HEK293T (cell line): Measurements from ENCODE around the gene EMX1.

Experiments used
- ARNT ChIP-seq: fragments of 450-650 bp; IDR thresholded peaks from 2 replicates; pipeline ENCODE4 v1.6.1; 2017; ENCODE audit warnings: mild to moderate bottlenecking
- BHLHE40 ChIP-seq: fragments of 450-650 bp; IDR thresholded peaks from 2 replicates; pipeline ENCODE4 v1.6.1; 2016; ENCODE audit warnings: mild to moderate bottlenecking, moderate library complexity, borderline replicate concordance
- FOXA1 ChIP-seq: fragments of 450-650 bp; IDR thresholded peaks from 2 replicates; pipeline ENCODE4 v1.6.1; 2016; ENCODE audit warnings: mild to moderate bottlenecking
- FOXK2 ChIP-seq: fragments of 450-650 bp; IDR thresholded peaks from 2 replicates; pipeline ENCODE4 v1.6.1; 2016; ENCODE audit warnings: mild to moderate bottlenecking
- FOXM1 ChIP-seq: fragments of 450-650 bp; IDR thresholded peaks from 2 replicates; pipeline ENCODE4 v1.6.1; 2017; ENCODE audit warnings: mild to moderate bottlenecking, borderline replicate concordance
- HDGF ChIP-seq: fragments of 450-650 bp; IDR thresholded peaks from 2 replicates; pipeline ENCODE4 v1.6.1; 2017; ENCODE audit warnings: antibody characterized with exemption, borderline replicate concordance
- LEF1 ChIP-seq: fragments of 450-650 bp; IDR thresholded peaks from 2 replicates; pipeline ENCODE4 v1.6.1; 2017; ENCODE audit warnings: mild to moderate bottlenecking, borderline replicate concordance
- NFRKB ChIP-seq: fragments of 450-650 bp; IDR thresholded peaks from 2 replicates; pipeline ENCODE4 v1.6.1; 2016; ENCODE audit warnings: mild to moderate bottlenecking, moderate library complexity
- PKNOX1 ChIP-seq: fragments of 450-650 bp; IDR thresholded peaks from 2 replicates; pipeline ENCODE4 v1.6.1; 2016
- SP1 ChIP-seq: fragments of 450-650 bp; IDR thresholded peaks from 2 replicates; pipeline ENCODE4 v1.6.1; 2017
- SUZ12 ChIP-seq: fragments of 450-650 bp; IDR thresholded peaks from 2 replicates; pipeline ENCODE4 v1.6.1; 2016; ENCODE audit warnings: mild to moderate bottlenecking
- TARDBP ChIP-seq: fragments of 450-650 bp; IDR thresholded peaks from 2 replicates; pipeline ENCODE4 v1.6.1; 2016

GRCh38 chr2:72913486-72914205 lies 3.7 kb upstream of the EMX1 start:
- no peak for TF ChIP-seq SUZ12
- TF ChIP-seq SP1 = no peak
- TF ChIP-seq FOXM1 = no peak
- TF ChIP-seq HDGF = no peak
- TF ChIP-seq PKNOX1 = no peak
- no peak for TF ChIP-seq TARDBP
- no peak for TF ChIP-seq FOXK2
- TF ChIP-seq ARNT = no peak
- TF ChIP-seq LEF1 = no peak
- TF ChIP-seq NFRKB = no peak
- TF ChIP-seq FOXA1 = no peak
- TF ChIP-seq BHLHE40 = no peak
